ENCODE measurements around the gene FBXL16. TPM values are rescaled to one million over a fixed set of nuclear protein-coding genes. Genes with fewer than 3 reads are reported as not detected.
"Not testable (repeated sequence)": the region's sequence is repeated elsewhere in the genome, so short reads cannot be mapped to it uniquely, and the experiment has no call there.

FBXL16 gene, protein sequence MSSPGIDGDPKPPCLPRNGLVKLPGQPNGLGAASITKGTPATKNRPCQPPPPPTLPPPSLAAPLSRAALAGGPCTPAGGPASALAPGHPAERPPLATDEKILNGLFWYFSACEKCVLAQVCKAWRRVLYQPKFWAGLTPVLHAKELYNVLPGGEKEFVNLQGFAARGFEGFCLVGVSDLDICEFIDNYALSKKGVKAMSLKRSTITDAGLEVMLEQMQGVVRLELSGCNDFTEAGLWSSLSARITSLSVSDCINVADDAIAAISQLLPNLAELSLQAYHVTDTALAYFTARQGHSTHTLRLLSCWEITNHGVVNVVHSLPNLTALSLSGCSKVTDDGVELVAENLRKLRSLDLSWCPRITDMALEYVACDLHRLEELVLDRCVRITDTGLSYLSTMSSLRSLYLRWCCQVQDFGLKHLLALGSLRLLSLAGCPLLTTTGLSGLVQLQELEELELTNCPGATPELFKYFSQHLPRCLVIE
- 1 to 10 TPM; 1.0 to 2.3 TPM for total RNA-seq

DNA sequence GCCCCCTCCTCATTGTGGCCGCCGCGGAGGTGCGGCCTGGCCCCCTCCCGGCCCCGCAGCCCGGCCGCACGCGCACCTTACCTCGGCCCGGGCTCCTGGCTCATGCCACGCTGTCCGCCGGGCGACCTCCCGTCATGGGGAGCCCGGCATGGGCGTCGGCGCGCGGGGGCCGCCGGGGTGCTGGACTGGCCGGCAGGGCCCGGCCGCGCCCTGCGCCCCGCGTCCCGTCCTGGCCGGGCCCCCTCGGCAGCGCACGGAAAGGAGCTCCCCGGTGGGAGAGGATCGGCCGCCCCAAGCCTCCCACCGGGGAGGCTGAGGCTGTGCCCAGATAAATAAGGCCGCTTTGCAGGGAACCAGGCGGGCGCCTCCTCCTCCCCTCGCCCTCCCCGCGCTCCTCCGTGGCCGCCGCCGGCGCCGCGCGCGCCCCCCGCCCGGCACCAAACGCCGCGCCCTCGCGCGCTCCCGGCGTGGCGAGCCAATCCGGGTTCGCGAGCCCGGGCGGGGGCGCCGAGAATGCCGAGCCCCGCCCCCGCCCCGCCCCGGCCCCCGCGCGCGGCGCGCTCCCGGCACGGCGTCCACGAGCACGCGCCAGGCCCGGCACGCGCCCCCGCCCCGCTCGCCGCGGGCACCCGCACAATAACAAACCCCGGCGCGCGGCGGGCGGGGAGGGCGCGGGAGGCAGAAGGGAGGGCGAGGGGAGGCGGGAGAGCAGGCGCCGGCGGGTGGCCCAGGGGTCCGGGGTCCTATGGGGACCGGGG lies at the start of gene FBXL16:
Gene FBXL16, minus strand, starts transcription at position 371 of the 758 bp plus-strand sequence. CDS start 8,396 bp downstream, outside the sequence.
- H3K27me3 ChIP-seq = peaks cover 0 to 65% of the 10 kb centered on the region in 2 donors
- no peaks in the 10 kb centered on the region for H3K9me3 ChIP-seq
- H3K4me3 ChIP-seq = no peak within 1 kb of the TSS
- WGBS, 2 donors = 1% methylated on average over 85 of the region's 115 CpGs; no CpG with 5 or more reads in 1 of the 2 donors
- ATAC-seq = no peak
- TF ChIP-seq, protein P1, sequence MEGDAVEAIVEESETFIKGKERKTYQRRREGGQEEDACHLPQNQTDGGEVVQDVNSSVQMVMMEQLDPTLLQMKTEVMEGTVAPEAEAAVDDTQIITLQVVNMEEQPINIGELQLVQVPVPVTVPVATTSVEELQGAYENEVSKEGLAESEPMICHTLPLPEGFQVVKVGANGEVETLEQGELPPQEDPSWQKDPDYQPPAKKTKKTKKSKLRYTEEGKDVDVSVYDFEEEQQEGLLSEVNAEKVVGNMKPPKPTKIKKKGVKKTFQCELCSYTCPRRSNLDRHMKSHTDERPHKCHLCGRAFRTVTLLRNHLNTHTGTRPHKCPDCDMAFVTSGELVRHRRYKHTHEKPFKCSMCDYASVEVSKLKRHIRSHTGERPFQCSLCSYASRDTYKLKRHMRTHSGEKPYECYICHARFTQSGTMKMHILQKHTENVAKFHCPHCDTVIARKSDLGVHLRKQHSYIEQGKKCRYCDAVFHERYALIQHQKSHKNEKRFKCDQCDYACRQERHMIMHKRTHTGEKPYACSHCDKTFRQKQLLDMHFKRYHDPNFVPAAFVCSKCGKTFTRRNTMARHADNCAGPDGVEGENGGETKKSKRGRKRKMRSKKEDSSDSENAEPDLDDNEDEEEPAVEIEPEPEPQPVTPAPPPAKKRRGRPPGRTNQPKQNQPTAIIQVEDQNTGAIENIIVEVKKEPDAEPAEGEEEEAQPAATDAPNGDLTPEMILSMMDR (IDR thresholded peaks at IDR 0.05) = no peak
- no peak for TF ChIP-seq POLR2A (IDR thresholded peaks at IDR 0.05)
- intact Hi-C loops (cut with DNase I) = loop anchor here (10.0 kb wide), 1 partner anchor 469 kb away; no protein-coding TSS in a partner anchor
- no peak within 1 kb of the TSS for H3K27ac ChIP-seq
- H3K36me3 ChIP-seq (replicated peaks in 1 of 2; ENCODE audit: insufficient read depth in 1 of 2, low read depth in 2 of 2) = no peaks in the 10 kb centered on the region
- peaks cover 6% of the 10 kb centered on the region for H3K4me1 ChIP-seq
- DNase-seq = no peak

DNA sequence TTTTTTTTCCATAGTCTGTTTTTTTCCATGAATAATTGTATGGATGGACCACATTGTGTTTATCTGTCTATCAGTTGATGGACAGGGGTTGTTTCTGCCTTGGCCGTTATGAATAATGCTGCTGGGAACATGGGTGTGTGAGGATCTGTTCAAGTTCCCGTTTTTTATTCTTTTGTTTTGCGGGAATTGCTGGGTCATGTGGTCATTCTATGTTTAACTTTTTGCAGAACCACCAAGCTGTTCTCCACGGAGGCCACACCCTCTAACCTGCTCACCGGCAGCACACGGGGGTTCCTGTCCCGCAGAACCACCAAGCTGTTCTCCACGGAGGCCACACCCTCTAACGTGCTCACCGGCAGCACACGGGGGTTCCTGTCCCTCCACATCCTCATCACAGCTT lies 49.1 kb upstream of the FBXL16 start:
- Histone ChIP-seq H3K4me1 (peaks cover 6% of the 10 kb centered on the region), H3K27ac (no peak overlapping the region), H3K36me3 (replicated peaks in 1 of 2; ENCODE audit: insufficient read depth in 1 of 2, low read depth in 2 of 2) (no peaks in the 10 kb centered on the region), H3K4me3 (no peak overlapping the region), H3K27me3 (no peaks in the 10 kb centered on the region), H3K9me3 (no peaks in the 10 kb centered on the region)
- DNase-seq (peak in 1 of 4 donors; percentile 16), ATAC-seq (no peak)
- intact Hi-C loops (cut with DNase I) = no loop called here
- 42 to 58% methylated on average over 11 of the region's 11 CpGs for WGBS, 2 donors
- TF ChIP-seq POLR2A (IDR thresholded peaks at IDR 0.05) = no peak
- TF ChIP-seq, protein P1 (IDR thresholded peaks at IDR 0.05) = no peak

DNA sequence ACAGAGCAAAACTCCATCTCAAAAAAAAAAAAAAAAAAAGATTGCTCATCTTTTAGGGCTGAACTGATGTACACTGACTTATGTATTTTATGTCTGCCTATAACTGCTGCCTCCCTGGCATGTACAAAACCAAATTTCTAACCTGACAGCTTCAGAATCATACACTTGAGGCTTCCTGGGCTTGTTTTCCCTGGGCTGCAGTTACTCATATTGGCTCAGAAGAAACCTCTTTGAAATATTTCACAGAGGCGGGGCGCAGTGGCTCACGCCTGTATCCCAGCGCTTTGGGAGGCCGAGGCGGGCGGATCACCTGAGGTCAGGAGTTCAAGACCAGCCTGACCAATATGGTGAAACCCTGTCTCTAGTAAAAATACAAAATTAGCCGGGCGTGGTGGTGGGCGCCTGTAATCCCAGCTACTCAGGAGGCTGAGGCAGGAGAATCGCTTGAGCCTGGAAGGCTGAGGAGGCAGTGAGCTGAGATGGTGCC lies 48.6 kb upstream of the FBXL16 start:
- 73 to 80% methylated on average over 11 of the region's 11 CpGs for WGBS, 2 donors

DNA sequence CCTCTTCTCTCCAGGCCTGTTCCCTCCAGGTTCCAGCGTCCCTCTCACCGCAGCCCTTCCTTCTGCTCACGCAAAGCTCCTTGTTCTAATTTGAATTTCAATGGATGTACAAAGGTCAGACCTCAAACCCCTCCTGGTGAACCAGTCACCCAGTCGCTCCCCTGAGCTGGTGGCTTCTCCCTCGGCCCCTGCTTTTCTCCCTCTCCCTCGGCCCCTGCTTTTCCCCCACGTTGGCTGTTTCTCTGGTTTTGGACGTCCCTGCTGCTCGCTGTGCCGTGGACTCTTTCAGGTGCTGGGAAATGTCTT lies 46.4 kb upstream of the FBXL16 start:
- Histone ChIP-seq H3K36me3 (replicated peaks in 1 of 2; ENCODE audit: insufficient read depth in 1 of 2, low read depth in 2 of 2) (no peaks in the 10 kb centered on the region), H3K4me3 (no peak overlapping the region), H3K27ac (no peak overlapping the region), H3K9me3 (no peaks in the 10 kb centered on the region), H3K27me3 (no peaks in the 10 kb centered on the region), H3K4me1 (peaks cover 6% of the 10 kb centered on the region)
- TF ChIP-seq, protein P1 (IDR thresholded peaks at IDR 0.05) = no peak
- no peak for TF ChIP-seq POLR2A (IDR thresholded peaks at IDR 0.05)
- DNase-seq (no peak), ATAC-seq (no peak)
- intact Hi-C loops (cut with DNase I) = no loop called here
- WGBS, 2 donors = 12 to 18% methylated on average over 10 of the region's 10 CpGs

More for the DNA sequence above, 48.6 kb upstream of the FBXL16 start:
- intact Hi-C loops (cut with DNase I); H3K4me3 ChIP-seq; H3K9me3 ChIP-seq; DNase-seq; H3K36me3 ChIP-seq (replicated peaks in 1 of 2; ENCODE audit: insufficient read depth in 1 of 2, low read depth in 2 of 2); H3K4me1 ChIP-seq; ATAC-seq; H3K27me3 ChIP-seq; H3K27ac ChIP-seq: not testable (repeated sequence)

Data from body of pancreas (tissue), 4 donors.